Subcutaneous abdominal adipose tissue (tissue), 5 donors: ENCODE measurements around the gene RRP1B.
"Not testable (repeated sequence)": the region's sequence is repeated elsewhere in the genome, so short reads cannot be mapped to it uniquely, and the experiment has no call there.

Experiments
- H3K27ac ChIP-seq: one replicate; pipeline ENCODE4 v1.7.0; 2013; ENCODE audit warnings: low read depth, mild to moderate bottlenecking, inconsistent platforms, low read length, moderate library complexity
- H3K27me3 ChIP-seq, 5 donors: one replicate each; pipeline ENCODE4 v1.7.0; 2013; ENCODE audit warnings: low read length in 5 of 5, inconsistent platforms in 1 of 5; ENCODE audit not compliant: control insufficient read depth in 5 of 5, insufficient read depth in 4 of 5
- H3K36me3 ChIP-seq, 5 donors: one replicate each; pipeline ENCODE4 v1.7.0; 2013; ENCODE audit warnings: low read length in 5 of 5; ENCODE audit not compliant: control insufficient read depth in 5 of 5, insufficient read depth in 5 of 5
- H3K4me1 ChIP-seq, 5 donors: one replicate each; pipeline ENCODE4 v1.7.0; 2013; ENCODE audit warnings: low read length in 5 of 5, mild to moderate bottlenecking in 3 of 5, moderate library complexity in 1 of 5; ENCODE audit not compliant: control insufficient read depth in 5 of 5, insufficient read depth in 5 of 5
- H3K4me3 ChIP-seq, 5 donors: one replicate each; pipeline ENCODE4 v1.7.0; 2013; ENCODE audit warnings: low read length in 5 of 5, low read depth in 1 of 5
- H3K9ac ChIP-seq, 5 donors: one replicate each; pipeline ENCODE4 v1.7.0; 2013; ENCODE audit warnings: low read length in 5 of 5, mild to moderate bottlenecking in 4 of 5, moderate library complexity in 3 of 5
- H3K9me3 ChIP-seq, 5 donors: one replicate each; pipeline ENCODE4 v1.7.0; 2013; ENCODE audit warnings: low read length in 5 of 5; ENCODE audit not compliant: control insufficient read depth in 5 of 5
- donor health status: healthy.
- donor health status: healthy.
- donor health status: healthy.
- donor health status: healthy.
- donor health status: healthy.

Gene RRP1B

DNA sequence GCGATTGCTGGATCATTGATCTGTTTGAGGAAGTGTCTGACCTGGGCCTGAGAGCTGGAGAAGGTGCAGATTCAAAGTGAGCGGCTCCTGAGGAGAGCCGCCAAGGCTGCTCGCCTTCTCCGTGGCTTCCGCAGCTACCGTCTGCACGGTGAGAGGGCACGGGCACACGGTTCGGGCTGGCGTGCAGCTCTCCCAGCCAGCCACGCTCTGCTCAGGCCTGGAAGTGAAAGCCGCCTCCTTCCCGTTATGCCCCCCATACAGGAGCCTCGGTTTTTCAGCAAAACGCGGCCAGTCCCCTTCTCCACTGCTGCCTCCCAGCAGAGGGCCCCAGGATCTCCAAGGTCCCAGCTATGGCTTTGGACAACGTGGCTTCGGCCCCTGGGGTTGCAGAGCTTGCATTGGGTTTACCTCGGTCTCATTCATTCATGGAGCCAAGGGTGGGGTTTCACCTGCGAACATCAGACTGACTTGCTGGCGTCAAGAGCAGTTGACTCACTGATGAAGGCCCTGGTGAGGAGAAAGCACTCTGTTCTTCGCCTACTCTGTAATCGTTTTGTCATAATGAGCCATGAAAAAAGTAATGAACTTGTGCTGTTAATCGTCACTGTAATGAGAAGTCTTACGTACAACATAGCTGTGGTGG lies 35.2 kb downstream of the RRP1B start:
- peaks cover 2 to 68% (median 55%) of the 10 kb centered on the region in 5 donors for H3K36me3 ChIP-seq
- H3K27me3 ChIP-seq = no peaks in the 10 kb centered on the region
- H3K9me3 ChIP-seq = peaks cover 0 to 5% (median 0%) of the 10 kb centered on the region in 5 donors
- peaks cover 0 to 4% (median 3%) of the 10 kb centered on the region in 5 donors for H3K4me1 ChIP-seq
- no peak overlapping the region for H3K9ac ChIP-seq
- no peak overlapping the region for H3K27ac ChIP-seq
- no peak overlapping the region for H3K4me3 ChIP-seq

- H3K4me3 ChIP-seq = no peak overlapping the region
Measured at GRCh38 chr21:43696214-43696613, 36.9 kb downstream of the RRP1B start.

DNA sequence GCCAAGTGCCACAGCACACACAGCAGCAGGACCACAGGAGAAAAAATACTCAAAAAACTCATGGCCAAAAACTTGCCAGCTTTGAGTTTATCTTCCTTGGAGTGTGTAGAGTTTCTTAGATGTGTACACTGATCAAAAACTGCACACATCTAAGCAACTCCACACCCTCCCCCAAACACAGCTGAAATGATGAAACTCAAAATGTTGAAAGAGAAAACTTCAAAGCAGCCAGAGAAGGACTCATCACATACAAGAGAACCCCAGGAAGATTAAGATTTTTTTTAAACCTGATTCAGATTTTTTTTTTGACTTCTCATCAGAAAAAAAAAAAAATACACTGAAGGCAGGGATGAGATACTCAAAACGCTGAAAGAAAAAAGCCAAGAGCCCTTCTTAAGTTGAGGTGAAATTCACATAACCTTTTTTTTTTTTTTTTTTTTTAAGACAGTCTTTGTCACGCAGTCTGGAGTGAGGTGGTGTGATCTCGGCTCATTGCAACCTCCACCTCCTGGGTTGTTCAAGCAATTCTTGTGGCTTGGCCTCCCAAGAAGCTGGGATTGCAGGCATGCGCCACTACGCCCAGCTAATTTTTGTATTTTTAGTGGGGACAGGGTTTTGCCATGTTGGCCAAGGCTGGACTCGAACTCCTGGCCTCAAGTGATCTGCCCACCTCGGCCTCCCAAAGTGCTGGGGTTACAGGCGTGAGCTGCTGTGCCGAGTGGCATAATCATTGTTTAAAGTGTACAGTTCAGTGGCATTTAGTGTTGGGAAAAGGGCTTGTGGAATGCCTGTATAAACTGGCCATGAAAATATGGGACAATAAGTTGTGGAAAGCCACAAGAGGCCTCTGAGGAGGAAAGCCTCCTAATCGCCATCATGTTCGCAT lies 38.6 kb downstream of the RRP1B start:
- no peaks in the 10 kb centered on the region for H3K27me3 ChIP-seq
- H3K27ac ChIP-seq = no peak overlapping the region

More at GRCh38 chr21:43696214-43696613, 36.9 kb downstream of the RRP1B start:
- H3K27me3 ChIP-seq = no peaks in the 10 kb centered on the region
- H3K4me1 ChIP-seq = no peaks in the 10 kb centered on the region
- peaks cover 0 to 5% (median 0%) of the 10 kb centered on the region in 5 donors for H3K9me3 ChIP-seq
- no peak overlapping the region for H3K27ac ChIP-seq
- H3K9ac ChIP-seq = no peak overlapping the region
- peaks cover 2 to 52% (median 38%) of the 10 kb centered on the region in 5 donors for H3K36me3 ChIP-seq

GRCh38 chr21:43699492-43699777 lies 40.1 kb downstream of the RRP1B start:
- not testable (repeated sequence) for H3K9ac ChIP-seq, H3K27me3 ChIP-seq, H3K9me3 ChIP-seq, H3K4me3 ChIP-seq, H3K27ac ChIP-seq
- H3K4me1 ChIP-seq = peaks cover 0 to 24% (median 20%) of the 10 kb centered on the region in 5 donors
- peaks cover 0 to 23% (median 10%) of the 10 kb centered on the region in 5 donors for H3K36me3 ChIP-seq

More for the DNA sequence above, 38.6 kb downstream of the RRP1B start:
- H3K4me3 ChIP-seq = no peak overlapping the region
- H3K4me1 ChIP-seq = peaks cover 0 to 12% (median 9%) of the 10 kb centered on the region in 5 donors
- peaks cover 2 to 37% (median 22%) of the 10 kb centered on the region in 5 donors for H3K36me3 ChIP-seq
- no peak overlapping the region for H3K9ac ChIP-seq
- peaks cover 0 to 5% (median 0%) of the 10 kb centered on the region in 5 donors for H3K9me3 ChIP-seq

DNA sequence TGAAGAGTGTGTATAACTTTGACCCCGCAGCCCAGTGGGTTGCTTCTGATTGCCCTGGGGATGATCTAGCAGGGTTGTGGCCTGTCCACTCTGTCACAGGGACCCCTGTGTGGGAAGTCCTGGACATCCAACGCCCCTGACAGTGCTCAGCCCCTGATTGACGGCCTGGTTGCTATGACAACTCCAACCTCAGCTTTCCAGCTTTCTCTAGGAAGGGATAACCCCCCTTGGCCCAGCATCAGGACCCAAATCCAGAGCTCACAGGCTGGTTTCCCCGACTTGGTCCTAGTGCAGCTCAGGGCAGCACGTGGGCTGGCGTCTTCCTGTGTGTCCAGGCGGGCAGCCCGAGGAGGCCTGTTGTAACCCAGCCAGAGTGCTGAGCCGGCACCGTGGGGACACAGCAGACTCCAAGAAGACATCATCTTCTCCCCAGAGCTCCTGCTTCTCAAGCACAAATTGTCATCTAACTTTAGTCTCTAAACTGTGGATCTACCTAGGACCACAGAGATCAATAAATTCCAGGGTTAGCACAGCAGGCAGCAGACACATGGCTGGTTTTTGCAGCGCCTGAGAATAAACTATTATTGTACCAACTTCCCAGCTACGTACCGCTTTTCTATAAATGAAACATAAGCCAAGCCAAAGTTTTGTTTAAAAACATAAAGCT lies 40.7 kb downstream of the RRP1B start:
- Histone ChIP-seq H3K27me3 (no peaks in the 10 kb centered on the region), H3K27ac (no peak overlapping the region), H3K9me3 (peaks cover 0 to 5% (median 0%) of the 10 kb centered on the region in 5 donors), H3K4me3 (no peak overlapping the region), H3K36me3 (peaks cover 0 to 17% (median 6%) of the 10 kb centered on the region in 5 donors), H3K4me1 (peaks cover 0 to 24% (median 20%) of the 10 kb centered on the region in 5 donors), H3K9ac (no peak overlapping the region)

GRCh38 chr21:43701936-43702784 lies 42.8 kb downstream of the RRP1B start:
- Histone ChIP-seq H3K27me3 (no peaks in the 10 kb centered on the region), H3K9ac (peak overlapping the region in 1 of 5 donors; percentile 30), H3K27ac (peak overlapping the region; percentile 85), H3K4me3 (no peak overlapping the region), H3K4me1 (peaks cover 0 to 24% (median 20%) of the 10 kb centered on the region in 5 donors), H3K9me3 (peaks cover 0 to 5% (median 0%) of the 10 kb centered on the region in 5 donors), H3K36me3 (no peaks in the 10 kb centered on the region)

DNA sequence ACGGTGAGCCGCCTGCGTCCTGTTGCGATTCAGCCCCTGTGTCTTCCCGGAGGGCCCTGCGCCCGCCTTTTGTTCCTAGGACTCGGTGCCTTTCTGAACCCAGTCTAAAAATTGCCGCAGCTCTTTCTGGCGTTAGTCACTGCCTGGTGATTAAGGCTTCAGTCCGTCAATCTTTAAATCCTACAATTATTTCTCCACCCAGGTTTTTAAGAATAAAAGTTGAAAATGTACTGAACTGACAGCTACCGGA lies 43.4 kb downstream of the RRP1B start:
- peak overlapping the region; percentile 85 for H3K27ac ChIP-seq
- H3K36me3 ChIP-seq = no peaks in the 10 kb centered on the region
- no peaks in the 10 kb centered on the region for H3K27me3 ChIP-seq
- peaks cover 0 to 24% (median 20%) of the 10 kb centered on the region in 5 donors for H3K4me1 ChIP-seq
- peaks cover 0 to 5% (median 0%) of the 10 kb centered on the region in 5 donors for H3K9me3 ChIP-seq
- H3K4me3 ChIP-seq = no peak overlapping the region
- H3K9ac ChIP-seq = peak overlapping the region in 1 of 5 donors; percentile 30

GRCh38 chr21:43703035-43703880 lies 43.9 kb downstream of the RRP1B start:
- Histone ChIP-seq H3K27me3 (no peaks in the 10 kb centered on the region), H3K36me3 (no peaks in the 10 kb centered on the region), H3K27ac (peak overlapping the region; percentile 85), H3K9ac (peak overlapping the region in 2 of 5 donors; percentile 30 to 50), H3K4me1 (peaks cover 0 to 24% (median 20%) of the 10 kb centered on the region in 5 donors), H3K4me3 (no peak overlapping the region), H3K9me3 (peaks cover 0 to 2% (median 0%) of the 10 kb centered on the region in 5 donors)

- Histone ChIP-seq H3K9ac (no peak overlapping the region), H3K27me3 (no peaks in the 10 kb centered on the region), H3K4me3 (no peak overlapping the region), H3K9me3 (peaks cover 0 to 3% (median 0%) of the 10 kb centered on the region in 5 donors), H3K27ac (no peak overlapping the region), H3K36me3 (no peaks in the 10 kb centered on the region), H3K4me1 (peaks cover 0 to 38% (median 26%) of the 10 kb centered on the region in 5 donors)
Measured at GRCh38 chr21:43707462-43707861, 48.1 kb downstream of the RRP1B start.
